CD4-positive, alpha-beta T cell (primary cell): ENCODE data around the gene PPAN. TPM values are rescaled to one million over a fixed set of nuclear protein-coding genes. Genes with fewer than 3 reads are reported as not detected.
A peak's percentile ranks its signal among the peaks of the same experiment; 100 is the strongest.

ENCODE experiments used
- ATAC-seq: fragments of 200-7000 bp; cut with Tn5 transposase; one replicate; pipeline ENCODE4 v1.10.0; 2022; ENCODE audit warnings: mild to moderate bottlenecking; ENCODE audit not compliant: poor library complexity
- CTCF ChIA-PET: fragments of 350-600 bp; sonication (Branson Sonifier 250); formaldehyde crosslinking; loops from one replicate; lab custom pipeline; 2021; ENCODE audit warnings: antibody characterized with exemption, inconsistent platforms; lab: Charles Lee
- POLR2A ChIA-PET: fragments of 350-600 bp; sonication (Branson Sonifier 250); formaldehyde crosslinking; loops from one replicate; lab custom pipeline; 2021; ENCODE audit warnings: antibody characterized with exemption, inconsistent platforms; lab: Charles Lee
- DNase-seq, 14 experiments: peaks; one replicate each; pipeline ENCODE4 v3.0.0-alpha.2; 2013 to 2020; ENCODE audit warnings: mixed read lengths in 2 of 14
- H3K27ac ChIP-seq, 2 donors: one replicate each; pipeline versions ENCODE4 v1.5.1 to v1.7.0; 2013; ENCODE audit warnings: low read length in 2 of 2, low read depth in 1 of 2, mild to moderate bottlenecking in 1 of 2
- H3K27me3 ChIP-seq, 2 experiments: 1 replicate in 1 of 2; 2 replicates in 1 of 2; pipeline versions ENCODE4 v1.6.1 to v1.7.0; 2013; ENCODE audit warnings: low read length in 2 of 2, control low read depth in 1 of 2, mild to moderate bottlenecking in 1 of 2, moderate library complexity in 1 of 2; ENCODE audit not compliant: insufficient read depth in 2 of 2, control insufficient read depth in 1 of 2
- H3K36me3 ChIP-seq: one replicate; pipeline ENCODE4 v1.6.1; 2013; ENCODE audit warnings: low read length, control low read depth; ENCODE audit not compliant: insufficient read depth
- H3K4me1 ChIP-seq: one replicate; pipeline ENCODE4 v1.6.1; 2013; ENCODE audit warnings: low read length, control low read depth; ENCODE audit not compliant: insufficient read depth
- H3K4me3 ChIP-seq: one replicate; pipeline ENCODE4 v1.5.1; 2013; ENCODE audit warnings: mild to moderate bottlenecking, low read length, moderate library complexity
- H3K9me3 ChIP-seq, 2 experiments: 1 replicate in 1 of 2; 2 replicates in 1 of 2; pipeline versions ENCODE4 v1.6.1 to v1.7.0; 2013; ENCODE audit warnings: low read length in 2 of 2, mild to moderate bottlenecking in 2 of 2, control low read depth in 1 of 2, moderate library complexity in 1 of 2; ENCODE audit not compliant: control insufficient read depth in 1 of 2, insufficient read depth in 1 of 2
- H3K27ac Mint-ChIP-seq: one replicate; pipeline ENCODE4 v1.8.0; 2020; ENCODE audit warnings: mixed read lengths
- H3K27me3 Mint-ChIP-seq: one replicate; pipeline ENCODE4 v1.8.0; 2021; ENCODE audit warnings: mixed read lengths
- H3K36me3 Mint-ChIP-seq: one replicate; pipeline ENCODE4 v1.8.0; 2021; ENCODE audit warnings: low read depth, mixed read lengths
- H3K4me1 Mint-ChIP-seq: one replicate; pipeline ENCODE4 v1.8.0; 2021; ENCODE audit warnings: low read depth, mixed read lengths
- H3K4me3 Mint-ChIP-seq: one replicate; pipeline ENCODE4 v1.8.0; 2020; ENCODE audit warnings: mild to moderate bottlenecking, mixed read lengths
- H3K9me3 Mint-ChIP-seq: one replicate; pipeline ENCODE4 v1.8.0; 2020; ENCODE audit warnings: mixed read lengths
- CTCF ChIP-seq: fragments of 200-600 bp; IDR thresholded peaks from one replicate; pipeline ENCODE4 v1.8.0; 2022; ENCODE audit warnings: antibody characterized with exemption, mild to moderate bottlenecking
- intact Hi-C, 2 experiments: fragments of 100-400 bp; cut with DNase I in 1 of 2; cut with micrococcal nuclease in 1 of 2; formaldehyde crosslinking; loops; one replicate each; pipeline versions ENCODE4 v1.15.1 to v1.9.0; 2023 to 2025; cut with DNase I, micrococcal nuclease
- total RNA-seq, 174 experiments: library from RNA in 2 of 174; stranded (reverse) in 2 of 174; gene quantifications; one replicate each; pipeline ENCODE4 v1.2.3 and lab custom pipeline; 2021 to 2026

PPAN gene
- total RNA-seq, 2 experiments from 2014 or later: 119 to 127 TPM

GRCh38 chr19:10139952-10140351 is 33.8 kb downstream of the PPAN start:
- no peaks in the 10 kb centered on the region for H3K27me3 ChIP-seq
- H3K4me3 ChIP-seq: no peak overlapping the region
- Mint-ChIP-seq H3K4me3 (no peak overlapping the region), H3K4me1 (peaks cover 36% of the 10 kb centered on the region), H3K27me3 (no peaks in the 10 kb centered on the region), H3K36me3 (peaks cover 95% of the 10 kb centered on the region), H3K27ac (peak overlapping the region; percentile 47), H3K9me3 (no peaks in the 10 kb centered on the region)
- no peak for ATAC-seq
- TF ChIP-seq CTCF: no peak
- H3K36me3 ChIP-seq: peaks cover 89% of the 10 kb centered on the region
- peaks cover 73% of the 10 kb centered on the region for H3K4me1 ChIP-seq
- no peak for DNase-seq
- intact Hi-C loops: loop anchor here in 1 of 2 experiments (5.0 kb wide), 1 partner anchor 57 kb away; no protein-coding TSS in a partner anchor
- ChIA-PET CTCF (interaction anchor here (1.3 kb wide), 1 partner anchor 20 kb away, joined by 3 read pairs; no protein-coding TSS in a partner anchor), POLR2A (no interaction called here)
- H3K9me3 ChIP-seq: no peaks in the 10 kb centered on the region
- H3K27ac ChIP-seq: no peak overlapping the region

- no peaks in the 10 kb centered on the region for H3K27me3 Mint-ChIP-seq
- no peak for ATAC-seq
- no peaks in the 10 kb centered on the region for H3K9me3 ChIP-seq
- H3K27ac Mint-ChIP-seq: peak overlapping the region; percentile 95
- no peak overlapping the region for H3K4me3 ChIP-seq
- TF ChIP-seq CTCF: no peak
- ChIA-PET POLR2A (interaction anchor here (2.1 to 2.7 kb wide), 5 partner anchors 10 to 110 kb away, joined by 8 to 28 read pairs (median 19); partner anchors contain the start of genes MRPL4 and PPAN), CTCF (no interaction called here)
- H3K36me3 ChIP-seq: peaks cover 88% of the 10 kb centered on the region
- H3K36me3 Mint-ChIP-seq: peaks cover 95% of the 10 kb centered on the region
- peak overlapping the region; percentile 86 to 90 for H3K27ac ChIP-seq
- no peaks in the 10 kb centered on the region for H3K9me3 Mint-ChIP-seq
- H3K4me1 ChIP-seq: peaks cover 81% of the 10 kb centered on the region
- H3K27me3 ChIP-seq: no peaks in the 10 kb centered on the region
- intact Hi-C loops: loop anchor here in 1 of 2 experiments (5.0 kb wide), 1 partner anchor 56 kb away; no protein-coding TSS in a partner anchor
- peaks cover 36% of the 10 kb centered on the region for H3K4me1 Mint-ChIP-seq
- no peak for DNase-seq
- peak overlapping the region; percentile 42 for H3K4me3 Mint-ChIP-seq
Observed at GRCh38 chr19:10141479-10141878, 35.3 kb downstream of the PPAN start.

GRCh38 chr19:10141973-10142372 is 35.8 kb downstream of the PPAN start:
- peak overlapping the region; percentile 36 for H3K4me3 ChIP-seq
- H3K4me1 ChIP-seq: peaks cover 81% of the 10 kb centered on the region
- DNase-seq (no peak), ATAC-seq (no peak)
- POLR2A ChIA-PET: interaction anchor here (1.2 to 2.7 kb wide), 12 partner anchors 10 to 110 kb away, joined by 3 to 28 read pairs (median 10); partner anchors contain the start of genes DNMT1, MRPL4 and PPAN
- H3K27me3 ChIP-seq: no peaks in the 10 kb centered on the region
- peaks cover 96% of the 10 kb centered on the region for H3K36me3 Mint-ChIP-seq
- peaks cover 36% of the 10 kb centered on the region for H3K4me1 Mint-ChIP-seq
- no peaks in the 10 kb centered on the region for H3K9me3 Mint-ChIP-seq
- H3K27me3 Mint-ChIP-seq: no peaks in the 10 kb centered on the region
- no peak for TF ChIP-seq CTCF
- no peaks in the 10 kb centered on the region for H3K9me3 ChIP-seq
- CTCF ChIA-PET: interaction anchor here (1.2 to 1.8 kb wide), 2 partner anchors 21 to 23 kb away, joined by 3 to 9 read pairs; no protein-coding TSS in a partner anchor
- peaks cover 88% of the 10 kb centered on the region for H3K36me3 ChIP-seq
- intact Hi-C loops: loop anchor here (2.0 to 5.0 kb wide), 3 partner anchors 21 to 55 kb away; partner anchors contain the start of gene EIF3G (in 1 of the 2)
- H3K27ac Mint-ChIP-seq: peak overlapping the region; percentile 95
- peak overlapping the region; percentile 42 for H3K4me3 Mint-ChIP-seq
- H3K27ac ChIP-seq: peak overlapping the region; percentile 86 to 90
